Measurements from ENCODE around the gene EGFR. TPM values are rescaled to one million over a fixed set of nuclear protein-coding genes. Genes with fewer than 3 reads are reported as not detected.

EGFR gene
- polyA plus RNA-seq, 2 of the 4 experiments (the other 2 are of a cell fraction), result 59.5 to 63.8 TPM

DNA sequence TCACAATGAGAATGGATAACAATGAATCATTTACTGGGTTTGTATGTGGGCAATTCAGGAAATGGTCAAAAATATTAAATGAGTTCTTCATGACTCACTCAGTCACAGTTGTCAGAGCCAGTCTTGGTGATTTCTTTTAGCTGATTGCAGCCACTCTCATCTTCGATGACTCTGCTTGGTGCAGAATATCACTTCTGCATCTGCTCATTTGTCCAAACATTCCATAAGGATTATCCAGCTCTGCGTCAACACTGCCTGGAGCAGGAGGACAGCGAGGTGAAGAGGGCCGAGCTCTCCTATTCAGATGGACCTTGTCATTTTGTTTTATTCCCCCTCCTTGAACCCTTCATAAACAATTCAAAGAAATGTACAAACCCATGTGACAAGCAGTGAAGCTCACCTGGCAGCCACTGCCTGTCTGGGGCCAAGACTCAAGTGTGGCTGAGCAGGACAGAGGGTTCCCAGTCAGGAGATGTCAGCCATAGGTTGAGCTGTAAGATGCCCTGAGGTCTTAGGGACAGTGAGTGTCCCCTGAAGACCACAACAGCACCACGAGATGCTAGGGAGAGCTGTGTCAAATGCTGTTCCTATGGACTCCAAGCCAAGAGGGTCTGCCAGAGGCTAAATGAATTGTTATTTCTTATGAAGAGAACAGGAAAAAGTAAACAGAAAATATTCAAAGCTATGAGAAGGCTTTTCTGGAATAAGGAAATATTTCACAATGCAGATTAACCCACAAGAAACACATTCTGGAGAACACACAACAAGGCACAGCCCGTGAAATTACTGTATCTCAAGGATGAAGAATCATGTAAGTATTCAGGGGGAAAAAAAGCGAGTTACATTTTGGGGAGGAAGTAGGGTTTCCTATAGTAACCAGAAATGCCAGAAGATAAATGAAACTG lies 33.1 kb upstream of the EGFR start (continued):
- TF ChIP-seq PHF8 (IDR thresholded peaks at IDR 0.05; ENCODE audit: borderline replicate concordance, low read depth) (no peak), ZC3H11A (IDR thresholded peaks at IDR 0.05) (no peak), GATA3 (IDR thresholded peaks at IDR 0.05; ENCODE audit: borderline replicate concordance) (peak; percentile 93), CBX2 (IDR thresholded peaks at IDR 0.05; ENCODE audit: borderline replicate concordance, low read depth) (no peak), NR3C1 (IDR thresholded peaks at IDR 0.05) (no peak), EHMT2 (IDR thresholded peaks at IDR 0.05; ENCODE audit: low read depth) (no peak), KDM5A (IDR thresholded peaks at IDR 0.05) (no peak), JUNB (IDR thresholded peaks at IDR 0.05) (peak; percentile 96), POLR2AphosphoS2 (conservative IDR thresholded peaks at IDR 0.05; ENCODE audit: low read length) (no peak), CHD4 (IDR thresholded peaks at IDR 0.05; ENCODE audit: borderline replicate concordance) (no peak), RFX5 (IDR thresholded peaks at IDR 0.05) (no peak), EHF (CRISPR knock-in tag; IDR thresholded peaks at IDR 0.05) (no peak), FOXS1 (CRISPR knock-in tag; IDR thresholded peaks at IDR 0.05) (no peak), ZFP36 (IDR thresholded peaks at IDR 0.05; ENCODE audit: borderline replicate concordance, partially characterized antibody) (no peak), ZNF302 (CRISPR knock-in tag; IDR thresholded peaks at IDR 0.05) (no peak), SMC3 (IDR thresholded peaks at IDR 0.05) (peak; percentile 46; the same call in 2 of the 3 replicates), TFCP2L1 (CRISPR knock-in tag; IDR thresholded peaks at IDR 0.05) (no peak), HDAC2 (IDR thresholded peaks at IDR 0.05) (no peak), EP300 (IDR thresholded peaks at IDR 0.05) (peak; percentile 80 to 81; a peak in 3 of 5 replicates), ZSCAN20 (CRISPR knock-in tag; IDR thresholded peaks at IDR 0.05) (no peak), CEBPB (IDR thresholded peaks at IDR 0.05) (peak; percentile 51 to 77), NFE2L2 (conservative IDR thresholded peaks at IDR 0.05; ENCODE audit: low read length) (no peak), CHD2 (IDR thresholded peaks at IDR 0.05; ENCODE audit: low read length, partially characterized antibody) (no peak), HOXB5 (CRISPR knock-in tag; IDR thresholded peaks at IDR 0.05) (no peak), JUN (IDR thresholded peaks at IDR 0.05) (peak; percentile 76 to 85), MAFK (IDR thresholded peaks at IDR 0.05; ENCODE audit: partially characterized antibody) (peak; percentile 75), TP53 (CRISPR knock-in tag; IDR thresholded peaks at IDR 0.05) (no peak), NPAS2 (CRISPR knock-in tag; IDR thresholded peaks at IDR 0.05; ENCODE audit: borderline replicate concordance) (no peak), HEYL (CRISPR knock-in tag; IDR thresholded peaks at IDR 0.05) (no peak), MYC (IDR thresholded peaks at IDR 0.05; ENCODE audit: borderline replicate concordance, low read length) (no peak)
- TF ChIP-seq, protein P1, sequence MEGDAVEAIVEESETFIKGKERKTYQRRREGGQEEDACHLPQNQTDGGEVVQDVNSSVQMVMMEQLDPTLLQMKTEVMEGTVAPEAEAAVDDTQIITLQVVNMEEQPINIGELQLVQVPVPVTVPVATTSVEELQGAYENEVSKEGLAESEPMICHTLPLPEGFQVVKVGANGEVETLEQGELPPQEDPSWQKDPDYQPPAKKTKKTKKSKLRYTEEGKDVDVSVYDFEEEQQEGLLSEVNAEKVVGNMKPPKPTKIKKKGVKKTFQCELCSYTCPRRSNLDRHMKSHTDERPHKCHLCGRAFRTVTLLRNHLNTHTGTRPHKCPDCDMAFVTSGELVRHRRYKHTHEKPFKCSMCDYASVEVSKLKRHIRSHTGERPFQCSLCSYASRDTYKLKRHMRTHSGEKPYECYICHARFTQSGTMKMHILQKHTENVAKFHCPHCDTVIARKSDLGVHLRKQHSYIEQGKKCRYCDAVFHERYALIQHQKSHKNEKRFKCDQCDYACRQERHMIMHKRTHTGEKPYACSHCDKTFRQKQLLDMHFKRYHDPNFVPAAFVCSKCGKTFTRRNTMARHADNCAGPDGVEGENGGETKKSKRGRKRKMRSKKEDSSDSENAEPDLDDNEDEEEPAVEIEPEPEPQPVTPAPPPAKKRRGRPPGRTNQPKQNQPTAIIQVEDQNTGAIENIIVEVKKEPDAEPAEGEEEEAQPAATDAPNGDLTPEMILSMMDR (IDR thresholded peaks at IDR 0.05), result no peak
- TF ChIP-seq, protein P2, sequence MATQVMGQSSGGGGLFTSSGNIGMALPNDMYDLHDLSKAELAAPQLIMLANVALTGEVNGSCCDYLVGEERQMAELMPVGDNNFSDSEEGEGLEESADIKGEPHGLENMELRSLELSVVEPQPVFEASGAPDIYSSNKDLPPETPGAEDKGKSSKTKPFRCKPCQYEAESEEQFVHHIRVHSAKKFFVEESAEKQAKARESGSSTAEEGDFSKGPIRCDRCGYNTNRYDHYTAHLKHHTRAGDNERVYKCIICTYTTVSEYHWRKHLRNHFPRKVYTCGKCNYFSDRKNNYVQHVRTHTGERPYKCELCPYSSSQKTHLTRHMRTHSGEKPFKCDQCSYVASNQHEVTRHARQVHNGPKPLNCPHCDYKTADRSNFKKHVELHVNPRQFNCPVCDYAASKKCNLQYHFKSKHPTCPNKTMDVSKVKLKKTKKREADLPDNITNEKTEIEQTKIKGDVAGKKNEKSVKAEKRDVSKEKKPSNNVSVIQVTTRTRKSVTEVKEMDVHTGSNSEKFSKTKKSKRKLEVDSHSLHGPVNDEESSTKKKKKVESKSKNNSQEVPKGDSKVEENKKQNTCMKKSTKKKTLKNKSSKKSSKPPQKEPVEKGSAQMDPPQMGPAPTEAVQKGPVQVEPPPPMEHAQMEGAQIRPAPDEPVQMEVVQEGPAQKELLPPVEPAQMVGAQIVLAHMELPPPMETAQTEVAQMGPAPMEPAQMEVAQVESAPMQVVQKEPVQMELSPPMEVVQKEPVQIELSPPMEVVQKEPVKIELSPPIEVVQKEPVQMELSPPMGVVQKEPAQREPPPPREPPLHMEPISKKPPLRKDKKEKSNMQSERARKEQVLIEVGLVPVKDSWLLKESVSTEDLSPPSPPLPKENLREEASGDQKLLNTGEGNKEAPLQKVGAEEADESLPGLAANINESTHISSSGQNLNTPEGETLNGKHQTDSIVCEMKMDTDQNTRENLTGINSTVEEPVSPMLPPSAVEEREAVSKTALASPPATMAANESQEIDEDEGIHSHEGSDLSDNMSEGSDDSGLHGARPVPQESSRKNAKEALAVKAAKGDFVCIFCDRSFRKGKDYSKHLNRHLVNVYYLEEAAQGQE (IDR thresholded peaks at IDR 0.05), result no peak
- TF ChIP-seq, protein P3, sequence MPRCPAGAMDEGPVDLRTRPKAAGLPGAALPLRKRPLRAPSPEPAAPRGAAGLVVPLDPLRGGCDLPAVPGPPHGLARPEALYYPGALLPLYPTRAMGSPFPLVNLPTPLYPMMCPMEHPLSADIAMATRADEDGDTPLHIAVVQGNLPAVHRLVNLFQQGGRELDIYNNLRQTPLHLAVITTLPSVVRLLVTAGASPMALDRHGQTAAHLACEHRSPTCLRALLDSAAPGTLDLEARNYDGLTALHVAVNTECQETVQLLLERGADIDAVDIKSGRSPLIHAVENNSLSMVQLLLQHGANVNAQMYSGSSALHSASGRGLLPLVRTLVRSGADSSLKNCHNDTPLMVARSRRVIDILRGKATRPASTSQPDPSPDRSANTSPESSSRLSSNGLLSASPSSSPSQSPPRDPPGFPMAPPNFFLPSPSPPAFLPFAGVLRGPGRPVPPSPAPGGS (IDR thresholded peaks at IDR 0.05), result peak; percentile 73; the same call in 1 of the 3 replicates
- TF ChIP-seq, protein P4, sequence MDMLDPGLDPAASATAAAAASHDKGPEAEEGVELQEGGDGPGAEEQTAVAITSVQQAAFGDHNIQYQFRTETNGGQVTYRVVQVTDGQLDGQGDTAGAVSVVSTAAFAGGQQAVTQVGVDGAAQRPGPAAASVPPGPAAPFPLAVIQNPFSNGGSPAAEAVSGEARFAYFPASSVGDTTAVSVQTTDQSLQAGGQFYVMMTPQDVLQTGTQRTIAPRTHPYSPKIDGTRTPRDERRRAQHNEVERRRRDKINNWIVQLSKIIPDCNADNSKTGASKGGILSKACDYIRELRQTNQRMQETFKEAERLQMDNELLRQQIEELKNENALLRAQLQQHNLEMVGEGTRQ (IDR thresholded peaks at IDR 0.05), result no peak

Data from A549 (cell line).